CD14-positive monocyte (primary cell): ENCODE measurements around the gene PLIN4. TPM values are rescaled to one million over a fixed set of nuclear protein-coding genes. Genes with fewer than 3 reads are reported as not detected.

Experiments used
- DNase-seq, 3 donors: peaks; one replicate each; pipeline ENCODE4 v3.0.0-alpha.2; 2011 to 2022
- H2AFZ ChIP-seq: 2 replicates; pipeline ENCODE4 v1.6.0; 2012; ENCODE audit warnings: mild to moderate bottlenecking, low read depth, low read length, inconsistent platforms; ENCODE audit not compliant: insufficient read depth, poor library complexity, severe bottlenecking
- H3K27ac ChIP-seq, 2 donors: 1 replicate in 1 of 2; 2 replicates in 1 of 2; pipeline ENCODE4 v1.5.1; 2012 to 2013; ENCODE audit warnings: low read length in 2 of 2, control low read depth in 1 of 2, inconsistent platforms in 1 of 2, low read depth in 1 of 2, mild to moderate bottlenecking in 1 of 2
- H3K27me3 ChIP-seq, 2 donors: one replicate each; pipeline versions ENCODE4 v1.6.0 to v1.6.1; 2011 to 2013; ENCODE audit warnings: low read length in 2 of 2; ENCODE audit not compliant: control insufficient read depth in 2 of 2, insufficient read depth in 2 of 2
- H3K36me3 ChIP-seq, 2 donors: replicated peaks in 1 of 2; 1 replicate in 1 of 2; 2 replicates in 1 of 2; pipeline versions ENCODE4 v1.5.1 to v1.6.1; 2012 to 2013; ENCODE audit warnings: low read length in 2 of 2, control low read depth in 1 of 2, inconsistent platforms in 1 of 2, mild to moderate bottlenecking in 1 of 2; ENCODE audit not compliant: insufficient read depth in 2 of 2, control insufficient read depth in 1 of 2
- H3K4me1 ChIP-seq, 2 donors: 1 replicate in 1 of 2; 2 replicates in 1 of 2; pipeline versions ENCODE4 v1.5.1 to v1.6.1; 2012 to 2013; ENCODE audit warnings: low read length in 2 of 2, control low read depth in 1 of 2, inconsistent platforms in 1 of 2, mild to moderate bottlenecking in 1 of 2, moderate library complexity in 1 of 2; ENCODE audit not compliant: insufficient read depth in 2 of 2, control insufficient read depth in 1 of 2
- H3K4me2 ChIP-seq: replicated peaks from 2 replicates; pipeline ENCODE3; 2012; ENCODE audit warnings: low read length, moderate library complexity, mild to moderate bottlenecking; ENCODE audit not compliant: poor library complexity, severe bottlenecking; ENCODE audit errors: extremely low read depth
- H3K4me3 ChIP-seq, 3 experiments: fragments of 200-600 bp in 1 of 3; sonication (generic) in 1 of 3; replicated peaks in 1 of 3; 1 replicate in 2 of 3; 2 replicates in 1 of 3; pipeline ENCODE4 v1.5.1; 2011 to 2013; ENCODE audit warnings: low read length in 3 of 3, mild to moderate bottlenecking in 3 of 3, control low read depth in 2 of 3, low read depth in 2 of 3, inconsistent platforms in 1 of 3, moderate library complexity in 1 of 3
- H3K79me2 ChIP-seq: 2 replicates; pipeline ENCODE4 v1.6.0; 2012; ENCODE audit warnings: mild to moderate bottlenecking, control low read depth, inconsistent platforms, low read length, moderate library complexity; ENCODE audit not compliant: insufficient read depth
- H3K9ac ChIP-seq: 2 replicates; pipeline ENCODE4 v1.6.0; 2017; ENCODE audit warnings: low read length, mild to moderate bottlenecking; ENCODE audit not compliant: insufficient read depth, poor library complexity, severe bottlenecking
- H3K9me3 ChIP-seq, 2 donors: replicated peaks in 1 of 2; 1 replicate in 1 of 2; 2 replicates in 1 of 2; pipeline versions ENCODE4 v1.5.1 to v1.6.1; 2012 to 2013; ENCODE audit warnings: low read length in 2 of 2, control low read depth in 1 of 2; ENCODE audit not compliant: control insufficient read depth in 1 of 2, insufficient read depth in 1 of 2
- H4K20me1 ChIP-seq: 2 replicates; pipeline ENCODE4 v1.6.0; 2012; ENCODE audit warnings: mild to moderate bottlenecking, low read length, control low read depth, moderate library complexity; ENCODE audit not compliant: insufficient read depth
- H3K27ac Mint-ChIP-seq, 7 donors: one replicate each; pipeline ENCODE4 v1.8.0; 2020; ENCODE audit warnings: mild to moderate bottlenecking in 7 of 7, mixed read lengths in 7 of 7, moderate library complexity in 6 of 7, inconsistent platforms in 2 of 7
- H3K27me3 Mint-ChIP-seq, 3 donors: one replicate each; pipeline ENCODE4 v1.8.0; 2021 to 2022; ENCODE audit warnings: low read depth in 3 of 3, mild to moderate bottlenecking in 3 of 3, mixed read lengths in 3 of 3, moderate library complexity in 3 of 3, inconsistent platforms in 1 of 3
- H3K36me3 Mint-ChIP-seq, 2 donors: one replicate each; pipeline ENCODE4 v1.8.0; 2020; ENCODE audit warnings: mixed read lengths in 2 of 2, inconsistent platforms in 1 of 2, mild to moderate bottlenecking in 1 of 2
- H3K4me1 Mint-ChIP-seq: one replicate; pipeline ENCODE4 v1.8.0; 2020; ENCODE audit warnings: mild to moderate bottlenecking, mixed read lengths
- H3K4me3 Mint-ChIP-seq, 2 donors: one replicate each; pipeline ENCODE4 v1.8.0; 2020; ENCODE audit warnings: mild to moderate bottlenecking in 2 of 2, mixed read lengths in 2 of 2, moderate library complexity in 1 of 2
- H3K9me3 Mint-ChIP-seq, 7 donors: one replicate each; pipeline ENCODE4 v1.8.0; 2020 to 2022; ENCODE audit warnings: mixed read lengths in 7 of 7, mild to moderate bottlenecking in 6 of 7, moderate library complexity in 6 of 7, inconsistent platforms in 2 of 7
- WGBS: methylation state at CpG from one replicate; pipeline ENCODE4 v1.1.5; 2013; ENCODE audit warnings: missing lambda C conversion rate; ENCODE audit not compliant: insufficient coverage; 5-methylcytosine and 5-hydroxymethylcytosine counted together
- intact Hi-C, 2 donors: fragments of 100-400 bp; cut with micrococcal nuclease; formaldehyde crosslinking; loops; one replicate each; pipeline versions ENCODE4 v1.15.0 to v1.15.1; 2023
- polyA plus RNA-seq, 3 donors: library from polyadenylated mRNA; depleted of rRNA in 1 of 3; unstranded in 2 of 3; stranded (reverse) in 1 of 3; fragments of 300-500 nt in 2 of 3; fragments of >200 nt in 1 of 3; fragmentation: Illumina TruSeq in 2 of 3; gene quantifications; 1 replicate in 2 of 3; 2 replicates in 1 of 3; pipeline ENCODE4 v1.2.3, GENCODE V29; 2012 to 2021
- TF ChIP-seq, protein P1 (sequence below): fragments of 200-600 bp; IDR thresholded peaks from one replicate; pipeline ENCODE4 v1.8.0; 2022; ENCODE audit warnings: antibody characterized with exemption, mild to moderate bottlenecking

PLIN4 gene
- polyA plus RNA-seq, 3 donors, result 0.05 to 0.19 TPM; not detected in 1

DNA sequence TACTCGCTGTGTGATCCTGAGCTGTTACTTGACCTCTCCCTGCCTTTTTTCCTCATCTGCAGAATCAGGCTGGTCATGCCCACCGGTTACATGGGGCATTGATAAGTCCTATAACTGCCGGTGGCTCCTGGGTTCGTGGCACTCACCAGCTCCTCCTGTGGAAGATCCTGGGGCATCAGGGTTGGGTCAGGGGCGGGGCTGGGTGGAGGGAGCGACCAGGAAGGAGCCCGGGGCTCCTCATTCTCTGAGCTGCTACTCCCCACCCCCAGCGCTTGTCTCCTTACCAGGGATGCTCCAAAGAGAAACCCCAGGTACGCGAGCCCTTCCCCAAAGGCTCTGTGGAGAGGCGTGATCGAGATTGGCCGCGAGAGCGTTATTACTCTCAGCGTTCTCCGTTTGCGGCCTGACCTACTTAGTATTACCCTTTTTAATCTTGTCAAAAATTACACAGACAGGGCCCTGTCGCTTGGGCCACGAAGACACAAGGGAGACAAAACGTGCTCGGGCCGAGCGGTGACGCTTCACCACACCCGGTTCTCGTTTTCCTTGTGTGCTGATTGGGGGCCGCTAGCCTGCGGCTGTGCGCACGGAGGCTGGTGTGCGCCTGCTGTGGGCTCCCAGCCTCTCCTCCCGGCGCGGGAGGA lies 35.4 kb downstream of the PLIN4 start:
- Histone ChIP-seq H3K4me1 (no peaks in the 10 kb centered on the region), H3K27ac (no peak overlapping the region), H2AFZ (no peak overlapping the region), H3K27me3 (no peaks in the 10 kb centered on the region), H3K36me3 (peaks cover 16 to 47% of the 10 kb centered on the region in 2 donors), H3K4me2 (no peak overlapping the region), H4K20me1 (no peaks in the 10 kb centered on the region), H3K9ac (no peak overlapping the region), H3K4me3 (no peak overlapping the region), H3K79me2 (no peaks in the 10 kb centered on the region), H3K9me3 (no peaks in the 10 kb centered on the region)
- no peaks in the 10 kb centered on the region for H3K9me3 Mint-ChIP-seq
- H3K27me3 Mint-ChIP-seq, result peaks cover 0 to 2% (median 2%) of the 10 kb centered on the region in 3 donors
- intact Hi-C loops, result no loop called here
- TF ChIP-seq, protein P1, sequence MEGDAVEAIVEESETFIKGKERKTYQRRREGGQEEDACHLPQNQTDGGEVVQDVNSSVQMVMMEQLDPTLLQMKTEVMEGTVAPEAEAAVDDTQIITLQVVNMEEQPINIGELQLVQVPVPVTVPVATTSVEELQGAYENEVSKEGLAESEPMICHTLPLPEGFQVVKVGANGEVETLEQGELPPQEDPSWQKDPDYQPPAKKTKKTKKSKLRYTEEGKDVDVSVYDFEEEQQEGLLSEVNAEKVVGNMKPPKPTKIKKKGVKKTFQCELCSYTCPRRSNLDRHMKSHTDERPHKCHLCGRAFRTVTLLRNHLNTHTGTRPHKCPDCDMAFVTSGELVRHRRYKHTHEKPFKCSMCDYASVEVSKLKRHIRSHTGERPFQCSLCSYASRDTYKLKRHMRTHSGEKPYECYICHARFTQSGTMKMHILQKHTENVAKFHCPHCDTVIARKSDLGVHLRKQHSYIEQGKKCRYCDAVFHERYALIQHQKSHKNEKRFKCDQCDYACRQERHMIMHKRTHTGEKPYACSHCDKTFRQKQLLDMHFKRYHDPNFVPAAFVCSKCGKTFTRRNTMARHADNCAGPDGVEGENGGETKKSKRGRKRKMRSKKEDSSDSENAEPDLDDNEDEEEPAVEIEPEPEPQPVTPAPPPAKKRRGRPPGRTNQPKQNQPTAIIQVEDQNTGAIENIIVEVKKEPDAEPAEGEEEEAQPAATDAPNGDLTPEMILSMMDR, result no peak
- WGBS, result 96% methylated on average over 31 of the region's 35 CpGs
- DNase-seq, result no peak
- no peak overlapping the region for H3K4me3 Mint-ChIP-seq
- peak overlapping the region in 1 of 7 donors; percentile 55 for H3K27ac Mint-ChIP-seq
- H3K4me1 Mint-ChIP-seq, result no peaks in the 10 kb centered on the region
- peaks cover 19 to 74% of the 10 kb centered on the region in 2 donors for H3K36me3 Mint-ChIP-seq

DNA sequence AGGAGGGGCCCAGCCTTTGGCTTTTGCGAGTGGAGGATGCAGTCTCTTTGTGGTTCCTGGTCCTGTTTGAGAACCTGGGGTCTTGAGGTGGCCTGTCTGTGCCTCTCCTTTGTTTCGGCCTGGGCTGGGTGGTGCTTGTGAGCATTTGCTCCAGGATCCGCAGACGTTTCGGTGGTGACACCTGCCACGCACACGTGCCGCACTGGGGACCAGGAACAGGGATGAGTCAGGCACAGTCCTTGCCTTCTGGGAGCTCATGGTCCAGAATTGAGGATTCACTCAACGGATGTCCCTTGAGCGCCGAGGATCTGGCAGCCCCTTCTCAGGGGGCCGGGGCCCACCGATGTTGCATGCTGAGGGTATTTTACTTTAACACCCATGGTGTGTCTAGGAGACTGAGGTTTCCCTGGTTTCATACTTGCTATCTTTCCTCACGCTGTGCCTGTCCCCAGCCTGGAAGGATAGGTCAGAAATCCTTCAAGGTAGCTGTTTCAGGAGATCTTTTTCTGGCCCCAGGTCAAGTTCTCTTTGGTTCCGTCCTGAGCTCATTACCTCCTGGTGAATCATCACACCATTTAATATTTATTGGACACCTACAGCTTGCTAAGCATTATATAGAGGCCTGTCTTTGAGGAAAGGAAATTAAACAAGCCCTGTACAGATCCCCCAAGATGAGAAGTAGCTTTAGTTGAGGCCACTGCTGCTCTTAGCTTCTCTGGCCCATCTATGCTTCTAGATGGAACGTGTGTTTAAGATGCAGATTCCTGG lies 41.1 kb downstream of the PLIN4 start:
- peaks cover 23 to 45% of the 10 kb centered on the region in 2 donors for H3K36me3 ChIP-seq
- no peak overlapping the region for H3K27ac Mint-ChIP-seq
- WGBS, result 92% methylated on average over 12 of the region's 16 CpGs

More for the DNA sequence above, 41.1 kb downstream of the PLIN4 start:
- peaks cover 0 to 1% (median 0%) of the 10 kb centered on the region in 3 donors for H3K27me3 Mint-ChIP-seq
- DNase-seq, result no peak
- H3K79me2 ChIP-seq, result peaks cover 17% of the 10 kb centered on the region
- no peak overlapping the region for H2AFZ ChIP-seq
- TF ChIP-seq, protein P1, result no peak
- H3K4me3 ChIP-seq, result no peak overlapping the region
- H3K4me3 Mint-ChIP-seq, result no peak overlapping the region
- no peak overlapping the region for H3K27ac ChIP-seq
- peaks cover 20 to 61% of the 10 kb centered on the region in 2 donors for H3K36me3 Mint-ChIP-seq
- peaks cover 23 to 25% of the 10 kb centered on the region in 2 donors for H3K4me1 ChIP-seq
- no peak overlapping the region for H3K4me2 ChIP-seq
- intact Hi-C loops, result no loop called here
- peaks cover 26% of the 10 kb centered on the region for H4K20me1 ChIP-seq
- H3K4me1 Mint-ChIP-seq, result peaks cover 19% of the 10 kb centered on the region
- no peak overlapping the region for H3K9ac ChIP-seq
- H3K9me3 Mint-ChIP-seq, result no peaks in the 10 kb centered on the region
- H3K27me3 ChIP-seq, result no peaks in the 10 kb centered on the region
- no peaks in the 10 kb centered on the region for H3K9me3 ChIP-seq
